Uterus (tissue), 4 donors: ENCODE results near the gene S100PBP. TPM values are rescaled to one million over a fixed set of nuclear protein-coding genes. Genes with fewer than 3 reads are reported as not detected.

Experiments used
- DNase-seq, 2 donors: peaks; one replicate each; pipeline ENCODE4 v3.0.0-alpha.2; 2019 to 2020
- H3K27ac ChIP-seq, 2 donors: fragments of 200-600 bp; sonication (generic); 1 replicate in 1 of 2; 2 replicates in 1 of 2; pipeline ENCODE4 v1.5.1; 2016 to 2018
- H3K27me3 ChIP-seq, 2 donors: fragments of 200-600 bp; sonication (generic); one replicate each; pipeline ENCODE4 v1.5.1; 2018 to 2019; ENCODE audit warnings: control low read depth in 1 of 2
- H3K36me3 ChIP-seq, 2 donors: fragments of 200-600 bp; sonication (generic); one replicate each; pipeline ENCODE4 v1.5.1; 2019; ENCODE audit warnings: control low read depth in 1 of 2
- H3K4me1 ChIP-seq, 2 donors: fragments of 200-600 bp; sonication (generic); one replicate each; pipeline ENCODE4 v1.5.1; 2018 to 2019; ENCODE audit warnings: control low read depth in 1 of 2
- H3K4me3 ChIP-seq, 2 donors: fragments of 200-600 bp; sonication (generic); 1 replicate in 1 of 2; 2 replicates in 1 of 2; pipeline ENCODE4 v1.5.1; 2018 to 2019; ENCODE audit warnings: mild to moderate bottlenecking in 1 of 2
- H3K9me3 ChIP-seq, 2 donors: fragments of 200-600 bp; sonication (generic); one replicate each; pipeline ENCODE4 v1.5.1; 2019; ENCODE audit warnings: control low read depth in 1 of 2
- CTCF ChIP-seq, 4 experiments: fragments of 200-600 bp in 2 of 4; fragments of 450-650 bp in 2 of 4; sonication (generic) in 2 of 4; IDR thresholded peaks; one replicate each; pipeline ENCODE4 v1.5.1; 2016 to 2019; ENCODE audit warnings: antibody characterized with exemption in 4 of 4, mild to moderate bottlenecking in 2 of 4, moderate library complexity in 1 of 4
- POLR2A ChIP-seq, 2 donors: fragments of 450-650 bp; IDR thresholded peaks; one replicate each; pipeline ENCODE4 v1.6.1; 2016; ENCODE audit warnings: antibody characterized with exemption in 2 of 2, mild to moderate bottlenecking in 1 of 2, moderate library complexity in 1 of 2
- intact Hi-C: fragments of 100-400 bp; cut with DNase I; formaldehyde crosslinking; loops from one replicate; pipeline ENCODE4 v1.15.1; 2023; ENCODE audit warnings: low total_unique reads
- total RNA-seq, 4 donors: library from RNA; depleted of rRNA in 3 of 4; stranded (reverse); fragments of >200 nt in 3 of 4; gene quantifications; one replicate each; pipeline versions ENCODE4 v1.1.0 to v1.2.4, GENCODE V29; 2014 to 2023
- donor health status: DM: yes; HTN: yes; CAD: no.

The S100PBP gene
- total RNA-seq, 4 donors from 2014 or later: 50.2 to 168 (median 76.4) TPM

- intact Hi-C loops: no loop called here
- no peak overlapping the region for H3K27ac ChIP-seq
Measured at GRCh38 chr1:32878183-32878582, 60.7 kb downstream of the S100PBP start.

GRCh38 chr1:32878637-32879041 is 61.2 kb downstream of the S100PBP start:
- TF ChIP-seq POLR2A (IDR thresholded peaks at IDR 0.05) (no peak), CTCF (IDR thresholded peaks at IDR 0.05) (no peak)
- intact Hi-C loops: no loop called here
- Histone ChIP-seq H3K9me3 (no peaks in the 10 kb centered on the region), H3K27me3 (no peaks in the 10 kb centered on the region), H3K36me3 (no peaks in the 10 kb centered on the region), H3K4me1 (no peaks in the 10 kb centered on the region), H3K4me3 (no peak overlapping the region), H3K27ac (no peak overlapping the region)
- no peak for DNase-seq

More at GRCh38 chr1:32878183-32878582, 60.7 kb downstream of the S100PBP start:
- no peak for DNase-seq
- H3K9me3 ChIP-seq: no peaks in the 10 kb centered on the region
- no peak overlapping the region for H3K4me3 ChIP-seq
- TF ChIP-seq CTCF (IDR thresholded peaks at IDR 0.05) (no peak), POLR2A (IDR thresholded peaks at IDR 0.05) (no peak)
- no peaks in the 10 kb centered on the region for H3K36me3 ChIP-seq
- no peaks in the 10 kb centered on the region for H3K4me1 ChIP-seq
- no peaks in the 10 kb centered on the region for H3K27me3 ChIP-seq

- Histone ChIP-seq H3K4me3 (no peak overlapping the region), H3K36me3 (no peaks in the 10 kb centered on the region), H3K9me3 (no peaks in the 10 kb centered on the region), H3K27me3 (peaks cover 10 to 11% of the 10 kb centered on the region in 2 donors), H3K27ac (no peak overlapping the region), H3K4me1 (no peaks in the 10 kb centered on the region)
- no peak for TF ChIP-seq POLR2A (IDR thresholded peaks at IDR 0.05)
- intact Hi-C loops: no loop called here
- DNase-seq: no peak
Measured at GRCh38 chr1:32881291-32881690, 63.8 kb downstream of the S100PBP start.

- H3K4me3 ChIP-seq: no peak overlapping the region
- H3K27me3 ChIP-seq: peaks cover 14 to 17% of the 10 kb centered on the region in 2 donors
- no peak for TF ChIP-seq POLR2A (IDR thresholded peaks at IDR 0.05)
- no peak for TF ChIP-seq CTCF (IDR thresholded peaks at IDR 0.05)
- H3K27ac ChIP-seq: no peak overlapping the region
- no peaks in the 10 kb centered on the region for H3K4me1 ChIP-seq
- intact Hi-C loops: no loop called here
- H3K36me3 ChIP-seq: no peaks in the 10 kb centered on the region
- no peak for DNase-seq
- no peaks in the 10 kb centered on the region for H3K9me3 ChIP-seq
Measured at GRCh38 chr1:32881871-32882850, 64.7 kb downstream of the S100PBP start.

GRCh38 chr1:32883338-32884031 is 66.0 kb downstream of the S100PBP start:
- no peaks in the 10 kb centered on the region for H3K4me1 ChIP-seq
- intact Hi-C loops: no loop called here
- H3K36me3 ChIP-seq: no peaks in the 10 kb centered on the region
- TF ChIP-seq POLR2A (IDR thresholded peaks at IDR 0.05) (no peak), CTCF (IDR thresholded peaks at IDR 0.05) (no peak)
- no peak for DNase-seq
- H3K27ac ChIP-seq: no peak overlapping the region
- peaks cover 14 to 17% of the 10 kb centered on the region in 2 donors for H3K27me3 ChIP-seq
- H3K9me3 ChIP-seq: no peaks in the 10 kb centered on the region
- no peak overlapping the region for H3K4me3 ChIP-seq
